IMR-90 (cell line): ENCODE measurements around the gene GPATCH2. TPM values are rescaled to one million over a fixed set of nuclear protein-coding genes. Genes with fewer than 3 reads are reported as not detected.
A peak's percentile ranks its signal among the peaks of the same experiment; 100 is the strongest.

ENCODE experiments used
- ATAC-seq: fragments of 200-7000 bp; cut with Tn5 transposase; 2 replicates; pipeline ENCODE4 v1.9.1; 2020; ENCODE audit warnings: low read depth, mild to moderate bottlenecking, moderate library complexity
- BruUV-seq: library from RNA; stranded (reverse); fragments of 400-500 nt; replicated peaks from 2 replicates; lab custom pipeline; 2021; lab: Mats Ljungman, UMichigan
- CTCF ChIA-PET: fragments of 300-600 bp; formaldehyde crosslinking; extraction: SDS; loops from one replicate; lab custom pipeline; 2021; ENCODE audit warnings: antibody characterized with exemption; lab: Yijun Ruan, JAX
- POLR2A ChIA-PET: fragments of 300-600 bp; sonication (Branson Sonifier 250); formaldehyde crosslinking; loops from one replicate; lab custom pipeline; 2022; ENCODE audit warnings: antibody characterized with exemption; ENCODE audit not compliant: unreplicated experiment; lab: Charles Lee
- DNase-seq: peaks from one replicate; pipeline ENCODE4 v3.0.0; 2013
- H2AFZ ChIP-seq: replicated peaks from 2 replicates; pipeline ENCODE3; 2013; ENCODE audit warnings: low read length, mild to moderate bottlenecking; ENCODE audit not compliant: poor library complexity
- H2AK5ac ChIP-seq: 2 replicates; pipeline ENCODE4 v1.6.1; 2013; ENCODE audit warnings: low read depth, low read length, inconsistent platforms
- H2AK9ac ChIP-seq: replicated peaks from 2 replicates; pipeline ENCODE3; 2013; ENCODE audit warnings: mild to moderate bottlenecking, low read depth, low read length, moderate library complexity; ENCODE audit not compliant: poor library complexity
- H2BK120ac ChIP-seq: 2 replicates; pipeline ENCODE4 v1.6.1; 2013; ENCODE audit warnings: low read depth, low read length, inconsistent platforms
- H2BK15ac ChIP-seq: 3 replicates; pipeline ENCODE4 v1.6.1; 2013; ENCODE audit warnings: low read depth, low read length, inconsistent platforms
- H2BK20ac ChIP-seq: 2 replicates; pipeline ENCODE4 v1.6.1; 2013; ENCODE audit warnings: low read depth, mild to moderate bottlenecking, inconsistent platforms, low read length, moderate library complexity
- H2BK5ac ChIP-seq: 2 replicates; pipeline ENCODE4 v1.6.1; 2013; ENCODE audit warnings: mild to moderate bottlenecking, low read depth, low read length, inconsistent platforms; ENCODE audit not compliant: poor library complexity, severe bottlenecking
- H3K14ac ChIP-seq: replicated peaks from 2 replicates; pipeline ENCODE4 v1.6.1; 2013; ENCODE audit warnings: low read depth, low read length, inconsistent platforms
- H3K18ac ChIP-seq: 2 replicates; pipeline ENCODE4 v1.6.1; 2013; ENCODE audit warnings: low read depth, low read length, control low read depth
- H3K23ac ChIP-seq: 2 replicates; pipeline ENCODE4 v1.6.1; 2013; ENCODE audit warnings: low read depth, low read length, inconsistent platforms
- H3K27ac ChIP-seq: 2 replicates; pipeline ENCODE4 v1.5.1; 2013; ENCODE audit warnings: mild to moderate bottlenecking, control low read depth, low read length; ENCODE audit not compliant: insufficient read depth
- H3K27me3 ChIP-seq: 2 replicates; pipeline ENCODE4 v1.6.1; 2013; ENCODE audit warnings: low read length; ENCODE audit not compliant: control insufficient read depth, insufficient read depth
- H3K36me3 ChIP-seq: 2 replicates; pipeline ENCODE4 v1.6.1; 2013; ENCODE audit warnings: low read length, mixed read lengths; ENCODE audit not compliant: control insufficient read depth, insufficient read depth
- H3K4ac ChIP-seq: 2 replicates; pipeline ENCODE4 v1.6.1; 2013; ENCODE audit warnings: low read depth, low read length, inconsistent platforms
- H3K4me1 ChIP-seq: 2 replicates; pipeline ENCODE4 v1.6.1; 2013; ENCODE audit warnings: low read length, mixed read lengths; ENCODE audit not compliant: control insufficient read depth, insufficient read depth
- H3K4me2 ChIP-seq: 2 replicates; pipeline ENCODE4 v1.6.1; 2013; ENCODE audit warnings: low read depth, mild to moderate bottlenecking, control low read depth, low read length, moderate library complexity
- H3K4me3 ChIP-seq: 2 replicates; pipeline ENCODE4 v1.5.1; 2013; ENCODE audit warnings: low read depth, mild to moderate bottlenecking, control low read depth, low read length, moderate library complexity; ENCODE audit not compliant: insufficient read depth
- H3K56ac ChIP-seq: 2 replicates; pipeline ENCODE4 v1.6.1; 2013; ENCODE audit warnings: low read length, inconsistent platforms; ENCODE audit not compliant: insufficient read depth; ENCODE audit errors: extremely low read depth
- H3K79me1 ChIP-seq, 2 experiments: 2 replicates each; pipeline ENCODE4 v1.6.1; 2013; ENCODE audit warnings: low read length in 2 of 2, inconsistent platforms in 1 of 2, low read depth in 1 of 2
- H3K9ac ChIP-seq: 2 replicates; pipeline ENCODE4 v1.6.1; 2013; ENCODE audit warnings: low read depth, low read length, control low read depth
- H3K9me1 ChIP-seq: 2 replicates; pipeline ENCODE4 v1.6.1; 2013; ENCODE audit warnings: low read length, inconsistent platforms; ENCODE audit not compliant: insufficient read depth
- H3K9me3 ChIP-seq: 2 replicates; pipeline ENCODE4 v1.6.1; 2013; ENCODE audit warnings: low read length; ENCODE audit not compliant: control insufficient read depth, insufficient read depth
- H4K20me1 ChIP-seq: 2 replicates; pipeline ENCODE4 v1.6.1; 2013; ENCODE audit warnings: low read length, inconsistent platforms; ENCODE audit not compliant: insufficient read depth
- H4K5ac ChIP-seq: 2 replicates; pipeline ENCODE4 v1.6.1; 2013; ENCODE audit warnings: mild to moderate bottlenecking, low read depth, low read length, control low read depth
- H4K8ac ChIP-seq, 2 experiments: 2 replicates each; pipeline ENCODE4 v1.6.1; 2013; ENCODE audit warnings: low read depth in 2 of 2, low read length in 2 of 2, control low read depth in 1 of 2, inconsistent platforms in 1 of 2
- H4K91ac ChIP-seq: 2 replicates; pipeline ENCODE4 v1.6.1; 2013; ENCODE audit warnings: low read depth, low read length, inconsistent platforms; ENCODE audit not compliant: insufficient read depth
- BHLHE40 ChIP-seq: fragments of 150-350 bp; IDR thresholded peaks from 2 replicates; pipeline ENCODE4 v1.6.1; 2016; ENCODE audit warnings: mild to moderate bottlenecking, low read depth, low read length
- CEBPB ChIP-seq: IDR thresholded peaks from 2 replicates; pipeline ENCODE4 v1.6.1; 2012; ENCODE audit warnings: low read depth, low read length, improper control_type of control experiment
- CHD1 ChIP-seq: IDR thresholded peaks from 2 replicates; pipeline ENCODE4 v1.6.1; 2012; ENCODE audit warnings: low read depth, low read length, improper control_type of control experiment
- FOS ChIP-seq: fragments of 150-350 bp; IDR thresholded peaks from 2 replicates; pipeline ENCODE4 v1.6.1; 2016; ENCODE audit warnings: low read depth, low read length
- MAFK ChIP-seq: IDR thresholded peaks from 2 replicates; pipeline ENCODE4 v1.6.1; 2012; ENCODE audit warnings: low read depth, low read length, improper control_type of control experiment
- MAZ ChIP-seq: IDR thresholded peaks from 2 replicates; pipeline ENCODE4 v1.6.1; 2012; ENCODE audit warnings: low read depth, mild to moderate bottlenecking, low read length, improper control_type of control experiment, moderate library complexity, borderline replicate concordance
- MXI1 ChIP-seq: IDR thresholded peaks from 2 replicates; pipeline ENCODE4 v1.6.1; 2012; ENCODE audit warnings: low read depth, mild to moderate bottlenecking, low read length, moderate library complexity, borderline replicate concordance
- NFE2L2 ChIP-seq: fragments of 150-350 bp; IDR thresholded peaks from 2 replicates; pipeline ENCODE4 v1.6.1; 2016; ENCODE audit warnings: low read depth, mild to moderate bottlenecking, low read length
- POLR2A ChIP-seq: IDR thresholded peaks from 2 replicates; pipeline ENCODE4 v1.6.1; 2012; ENCODE audit warnings: mild to moderate bottlenecking, low read depth, low read length
- RAD21 ChIP-seq: IDR thresholded peaks from 2 replicates; pipeline ENCODE4 v1.6.1; 2012; ENCODE audit warnings: low read length, improper control_type of control experiment
- RCOR1 ChIP-seq: IDR thresholded peaks from 2 replicates; pipeline ENCODE4 v1.6.1; 2012; ENCODE audit warnings: mild to moderate bottlenecking, low read length, improper control_type of control experiment; ENCODE audit not compliant: insufficient replicate concordance
- RFX5 ChIP-seq: IDR thresholded peaks from 2 replicates; pipeline ENCODE4 v1.8.0; 2012; ENCODE audit warnings: low read depth, mild to moderate bottlenecking, low read length, moderate library complexity
- SMC3 ChIP-seq: fragments of 150-350 bp; IDR thresholded peaks from 2 replicates; pipeline ENCODE4 v1.6.1; 2016; ENCODE audit warnings: low read depth, mild to moderate bottlenecking, antibody characterized with exemption, low read length, moderate library complexity
- WGBS, 2 experiments: methylation state at CpG; one replicate each; pipeline versions ENCODE4 v1.1.5 to v1.1.7; 2013; ENCODE audit warnings: missing lambda C conversion rate in 2 of 2; ENCODE audit not compliant: insufficient read length in 1 of 2; ENCODE audit errors: extremely low coverage in 2 of 2; 5-methylcytosine and 5-hydroxymethylcytosine counted together
- dilution Hi-C: fragments of 300-500 bp; cut with HindIII; formaldehyde crosslinking; loops from one replicate; pipeline ENCODE4 v1.14.3; 2018; ENCODE audit warnings: low sequenced_read_pairs; ENCODE audit not compliant: unreplicated experiment
- in situ Hi-C: fragments of 300-500 bp; cut with MboI; formaldehyde crosslinking; loops from 3 replicates; pipeline ENCODE4 v1.14.3; 2019; ENCODE audit warnings: low sequenced_read_pairs, inconsistent platforms, mixed read lengths
- intact Hi-C: fragments of 100-400 bp; cut with micrococcal nuclease; formaldehyde crosslinking; loops from 2 replicates; pipeline ENCODE4 v1.10.0; 2022
- polyA plus RNA-seq, 3 experiments: library from polyadenylated mRNA; depleted of rRNA; stranded (reverse); fragments of >200 nt; gene quantifications; 2 replicates each; pipeline ENCODE4 v1.2.3, GENCODE V29; 2012; ENCODE audit warnings: low replicate concordance in 1 of 3
- total RNA-seq: library from RNA; depleted of rRNA; stranded (reverse); fragments of >200 nt; gene quantifications from 2 replicates; pipeline ENCODE4 v1.2.3, GENCODE V29; 2012
- TF ChIP-seq, protein P1 (sequence below): fragments of 150-350 bp; IDR thresholded peaks from 2 replicates; pipeline ENCODE4 v1.6.1; 2016; ENCODE audit warnings: low read depth, mild to moderate bottlenecking, low read length, moderate library complexity, borderline replicate concordance
- TF ChIP-seq, protein P2 (sequence below): conservative IDR thresholded peaks from 2 replicates; pipeline ENCODE4 v1.5.1; 2012; ENCODE audit warnings: mild to moderate bottlenecking, low read depth, low read length, improper control_type of control experiment

GPATCH2 gene
- total and polyA plus RNA-seq, 2 of the 4 experiments (the other 2 are of a cell fraction) = 4.7 to 11.8 TPM

DNA sequence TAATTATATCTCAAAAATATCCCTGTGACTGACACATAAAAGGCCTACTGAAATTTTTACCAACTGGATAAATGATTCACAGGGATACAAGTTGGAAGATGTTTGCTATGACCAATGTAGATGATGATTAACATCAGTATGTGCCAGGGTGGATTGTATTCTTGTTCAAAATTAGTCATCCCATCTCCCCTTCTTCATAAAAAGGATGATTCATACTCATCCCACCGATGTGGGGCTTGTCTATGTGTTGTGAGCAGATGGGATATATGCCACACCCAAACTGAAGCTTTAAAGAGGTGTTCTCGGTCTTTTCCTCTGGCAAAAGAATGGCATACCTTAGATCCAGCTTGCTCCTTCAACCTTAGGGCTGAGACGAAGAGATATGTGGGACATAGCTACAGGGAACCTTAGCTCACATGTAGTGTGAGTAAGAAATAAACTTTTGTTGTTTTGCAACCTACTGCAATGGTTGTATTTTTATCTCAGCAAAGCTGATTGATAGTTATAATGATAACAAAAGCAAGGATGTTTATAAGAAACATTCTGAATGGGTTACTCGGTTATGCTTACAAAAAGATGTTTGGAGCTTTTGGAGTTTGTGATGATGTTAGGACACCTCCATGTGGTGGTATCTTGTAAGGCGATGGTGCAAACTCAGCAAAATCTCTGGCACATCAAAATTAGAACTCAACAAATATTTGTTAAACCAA is 29.6 kb upstream of the GPATCH2 start:
- H2AFZ ChIP-seq = no peak overlapping the region

More for the DNA sequence above, 29.6 kb upstream of the GPATCH2 start:
- H2BK20ac ChIP-seq = peak overlapping the region; percentile 33
- H4K5ac ChIP-seq = peak overlapping the region; percentile 75
- peaks cover 5% of the 10 kb centered on the region for H3K4me1 ChIP-seq
- ChIA-PET CTCF (interaction anchor here (0.6 to 1.4 kb wide), 10 partner anchors 9 to 1549 kb away, joined by 3 to 8 read pairs (median 3); partner anchors contain the start of genes GPATCH2 and SPATA17), POLR2A (interaction anchor here (0.6 kb wide), 1 partner anchor 337 kb away, joined by 3 read pairs; no protein-coding TSS in a partner anchor)
- H4K91ac ChIP-seq = peak overlapping the region; percentile 78
- WGBS, 2 experiments = no CpG with 5 or more reads among the region's 5 CpGs
- peak overlapping the region; percentile 53 for H2BK120ac ChIP-seq
- no peak overlapping the region for H3K4me3 ChIP-seq
- H3K9ac ChIP-seq = no peak overlapping the region
- peak; percentile 90 for DNase-seq
- intact Hi-C loops (loop anchor here (1.0 to 10.0 kb wide), 7 partner anchors 242 to 1836 kb away; no protein-coding TSS in a partner anchor), in situ Hi-C loops (loop anchor here (25.0 kb wide), 2 partner anchors 898 to 1673 kb away; no protein-coding TSS in a partner anchor), dilution Hi-C loops (no loop called here)
- no peaks in the 10 kb centered on the region for H3K27me3 ChIP-seq
- H2AK5ac ChIP-seq = no peak overlapping the region
- H2BK5ac ChIP-seq = peak overlapping the region; percentile 71
- H3K4me2 ChIP-seq = peak overlapping the region; percentile 82
- H2AK9ac ChIP-seq = peak overlapping the region; percentile 7
- TF ChIP-seq NFE2L2 (no peak), CEBPB (peak; percentile 91), POLR2A (no peak), MAFK (peak; percentile 97), RCOR1 (no peak), CHD1 (no peak), FOS (peak; percentile 66; the same call in 1 of the 2 replicates), MXI1 (no peak), BHLHE40 (peak; percentile 51; the same call in 1 of the 2 replicates), RFX5 (no peak), RAD21 (peak; percentile 75), SMC3 (peak; percentile 54; the same call in 1 of the 2 replicates), MAZ (no peak)
- TF ChIP-seq, protein P1, sequence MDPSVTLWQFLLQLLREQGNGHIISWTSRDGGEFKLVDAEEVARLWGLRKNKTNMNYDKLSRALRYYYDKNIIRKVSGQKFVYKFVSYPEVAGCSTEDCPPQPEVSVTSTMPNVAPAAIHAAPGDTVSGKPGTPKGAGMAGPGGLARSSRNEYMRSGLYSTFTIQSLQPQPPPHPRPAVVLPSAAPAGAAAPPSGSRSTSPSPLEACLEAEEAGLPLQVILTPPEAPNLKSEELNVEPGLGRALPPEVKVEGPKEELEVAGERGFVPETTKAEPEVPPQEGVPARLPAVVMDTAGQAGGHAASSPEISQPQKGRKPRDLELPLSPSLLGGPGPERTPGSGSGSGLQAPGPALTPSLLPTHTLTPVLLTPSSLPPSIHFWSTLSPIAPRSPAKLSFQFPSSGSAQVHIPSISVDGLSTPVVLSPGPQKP = no peak
- TF ChIP-seq, protein P2, sequence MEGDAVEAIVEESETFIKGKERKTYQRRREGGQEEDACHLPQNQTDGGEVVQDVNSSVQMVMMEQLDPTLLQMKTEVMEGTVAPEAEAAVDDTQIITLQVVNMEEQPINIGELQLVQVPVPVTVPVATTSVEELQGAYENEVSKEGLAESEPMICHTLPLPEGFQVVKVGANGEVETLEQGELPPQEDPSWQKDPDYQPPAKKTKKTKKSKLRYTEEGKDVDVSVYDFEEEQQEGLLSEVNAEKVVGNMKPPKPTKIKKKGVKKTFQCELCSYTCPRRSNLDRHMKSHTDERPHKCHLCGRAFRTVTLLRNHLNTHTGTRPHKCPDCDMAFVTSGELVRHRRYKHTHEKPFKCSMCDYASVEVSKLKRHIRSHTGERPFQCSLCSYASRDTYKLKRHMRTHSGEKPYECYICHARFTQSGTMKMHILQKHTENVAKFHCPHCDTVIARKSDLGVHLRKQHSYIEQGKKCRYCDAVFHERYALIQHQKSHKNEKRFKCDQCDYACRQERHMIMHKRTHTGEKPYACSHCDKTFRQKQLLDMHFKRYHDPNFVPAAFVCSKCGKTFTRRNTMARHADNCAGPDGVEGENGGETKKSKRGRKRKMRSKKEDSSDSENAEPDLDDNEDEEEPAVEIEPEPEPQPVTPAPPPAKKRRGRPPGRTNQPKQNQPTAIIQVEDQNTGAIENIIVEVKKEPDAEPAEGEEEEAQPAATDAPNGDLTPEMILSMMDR = peak; percentile 78
- H3K18ac ChIP-seq = peak overlapping the region; percentile 79
- H3K56ac ChIP-seq = peak overlapping the region; percentile 41; the same call in 1 of the 2 replicates
- no TSS peak for BruUV-seq
- peak overlapping the region; percentile 74 for H3K27ac ChIP-seq
- peak overlapping the region; percentile 4; the same call in 1 of the 2 replicates for H3K23ac ChIP-seq
- no peaks in the 10 kb centered on the region; the same call in 1 of the 2 replicates for H3K9me1 ChIP-seq
- H4K20me1 ChIP-seq = no peaks in the 10 kb centered on the region
- no peak overlapping the region; the same call in 2 of the 3 replicates for H2BK15ac ChIP-seq
- H3K4ac ChIP-seq = peak overlapping the region; percentile 18
- peak overlapping the region in 1 of 2 experiments; percentile 43; a peak in 3 of 4 replicates for H4K8ac ChIP-seq
- no peaks in the 10 kb centered on the region for H3K36me3 ChIP-seq
- no peak overlapping the region for H3K14ac ChIP-seq
- peak; percentile 93 for ATAC-seq
- H3K9me3 ChIP-seq = no peaks in the 10 kb centered on the region
- no peaks in the 10 kb centered on the region for H3K79me1 ChIP-seq
